Prostate gland (tissue), 2 donors: Measurements from ENCODE around the gene MATN1. TPM values are rescaled to one million over a fixed set of nuclear protein-coding genes. Genes with fewer than 3 reads are reported as not detected.
A peak's percentile ranks its signal among the peaks of the same experiment; 100 is the strongest.

Source experiments
- DNase-seq: peaks from one replicate; pipeline ENCODE4 v3.0.0-alpha.2; 2019; ENCODE audit warnings: low spot score
- H3K27ac ChIP-seq, 2 donors: fragments of 200-600 bp; sonication (generic); 2 replicates each; pipeline ENCODE4 v1.5.1; 2017 to 2019
- H3K27me3 ChIP-seq: fragments of 200-600 bp; sonication (generic); replicated peaks from 2 replicates; pipeline ENCODE4 v1.5.1; 2019; ENCODE audit not compliant: insufficient read depth
- H3K36me3 ChIP-seq, 2 donors: fragments of 200-600 bp; sonication (generic); 1 replicate in 1 of 2; 2 replicates in 1 of 2; pipeline versions ENCODE4 v1.5.1 to v1.8.1; 2017 to 2019
- H3K4me1 ChIP-seq: fragments of 200-600 bp; sonication (generic); replicated peaks from 2 replicates; pipeline ENCODE4 v1.5.1; 2019
- H3K4me3 ChIP-seq, 2 donors: fragments of 200-600 bp; sonication (generic); 2 replicates each; pipeline ENCODE4 v1.5.1; 2017 to 2019
- H3K9me3 ChIP-seq: fragments of 200-600 bp; sonication (generic); 2 replicates; pipeline ENCODE4 v1.5.1; 2017
- POLR2A ChIP-seq: fragments of 450-650 bp; IDR thresholded peaks from one replicate; pipeline ENCODE4 v1.6.1; 2016; ENCODE audit warnings: antibody characterized with exemption, mild to moderate bottlenecking
- POLR2AphosphoS5 ChIP-seq: sonication (generic); formaldehyde crosslinking; IDR thresholded peaks from one replicate; pipeline ENCODE4 v1.6.1; 2017; ENCODE audit warnings: antibody characterized with exemption
- WGBS: methylation state at CpG from one replicate; pipeline ENCODE4 v1.1.5; 2018; 5-methylcytosine and 5-hydroxymethylcytosine counted together
- intact Hi-C: fragments of 100-400 bp; cut with DNase I; formaldehyde crosslinking; loops from one replicate; pipeline ENCODE4 v1.14.2; 2022
- total RNA-seq, 2 donors: library from RNA; depleted of rRNA; stranded (reverse); fragments of >200 nt; gene quantifications; one replicate each; pipeline ENCODE4 v1.1.0, GENCODE V29; 2016
- TF ChIP-seq, protein P1 (sequence below), 4 experiments: fragments of 200-600 bp in 2 of 4; fragments of 450-650 bp in 2 of 4; sonication (generic) in 2 of 4; IDR thresholded peaks; 1 replicate in 3 of 4; 2 replicates in 1 of 4; pipeline ENCODE4 v1.5.1; 2016 to 2019; ENCODE audit warnings: antibody characterized with exemption in 4 of 4, mild to moderate bottlenecking in 2 of 4, moderate library complexity in 2 of 4

MATN1 gene
- total RNA-seq, 2 donors from 2014 or later = 0.34 TPM; not detected in 1

GRCh38 chr1:30684259-30684658 is 39.1 kb downstream of the MATN1 start:
- Histone ChIP-seq H3K27ac (no peak overlapping the region), H3K36me3 (no peaks in the 10 kb centered on the region), H3K9me3 (no peaks in the 10 kb centered on the region), H3K4me1 (no peaks in the 10 kb centered on the region), H3K4me3 (no peak overlapping the region), H3K27me3 (no peaks in the 10 kb centered on the region)
- intact Hi-C loops = no loop called here
- TF ChIP-seq, protein P1, sequence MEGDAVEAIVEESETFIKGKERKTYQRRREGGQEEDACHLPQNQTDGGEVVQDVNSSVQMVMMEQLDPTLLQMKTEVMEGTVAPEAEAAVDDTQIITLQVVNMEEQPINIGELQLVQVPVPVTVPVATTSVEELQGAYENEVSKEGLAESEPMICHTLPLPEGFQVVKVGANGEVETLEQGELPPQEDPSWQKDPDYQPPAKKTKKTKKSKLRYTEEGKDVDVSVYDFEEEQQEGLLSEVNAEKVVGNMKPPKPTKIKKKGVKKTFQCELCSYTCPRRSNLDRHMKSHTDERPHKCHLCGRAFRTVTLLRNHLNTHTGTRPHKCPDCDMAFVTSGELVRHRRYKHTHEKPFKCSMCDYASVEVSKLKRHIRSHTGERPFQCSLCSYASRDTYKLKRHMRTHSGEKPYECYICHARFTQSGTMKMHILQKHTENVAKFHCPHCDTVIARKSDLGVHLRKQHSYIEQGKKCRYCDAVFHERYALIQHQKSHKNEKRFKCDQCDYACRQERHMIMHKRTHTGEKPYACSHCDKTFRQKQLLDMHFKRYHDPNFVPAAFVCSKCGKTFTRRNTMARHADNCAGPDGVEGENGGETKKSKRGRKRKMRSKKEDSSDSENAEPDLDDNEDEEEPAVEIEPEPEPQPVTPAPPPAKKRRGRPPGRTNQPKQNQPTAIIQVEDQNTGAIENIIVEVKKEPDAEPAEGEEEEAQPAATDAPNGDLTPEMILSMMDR (IDR thresholded peaks at IDR 0.05) = no peak
- TF ChIP-seq POLR2AphosphoS5 (no peak), POLR2A (no peak)
- no peak for DNase-seq
- WGBS = 91% methylated on average over 4 of the region's 4 CpGs

DNA sequence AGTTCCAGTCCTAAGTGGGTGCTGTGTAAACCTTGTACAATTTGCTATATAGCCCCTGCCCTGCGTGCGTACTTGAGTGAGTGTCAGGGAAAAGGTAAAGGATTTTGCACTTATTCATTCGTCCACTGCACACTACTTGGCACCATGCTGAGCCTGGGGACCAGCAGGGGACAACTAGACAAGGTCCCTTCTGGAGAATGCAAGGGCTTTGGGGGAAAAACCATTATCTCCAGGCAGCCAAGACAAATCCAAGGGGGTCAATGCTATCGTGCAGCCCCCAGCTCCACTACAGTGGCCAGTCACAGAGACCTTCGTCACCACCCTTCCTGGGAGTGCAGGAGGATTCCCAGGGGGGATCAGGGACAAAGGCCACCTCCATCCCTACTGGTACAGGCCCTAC is 39.7 kb downstream of the MATN1 start:
- Histone ChIP-seq H3K36me3 (no peaks in the 10 kb centered on the region), H3K27me3 (no peaks in the 10 kb centered on the region), H3K4me3 (no peak overlapping the region), H3K4me1 (no peaks in the 10 kb centered on the region), H3K27ac (no peak overlapping the region), H3K9me3 (no peaks in the 10 kb centered on the region)
- 84% methylated on average over 5 of the region's 5 CpGs for WGBS
- intact Hi-C loops = no loop called here
- TF ChIP-seq POLR2AphosphoS5 = no peak
- no peak for TF ChIP-seq POLR2A
- TF ChIP-seq, protein P1 (IDR thresholded peaks at IDR 0.05) = no peak
- no peak for DNase-seq

DNA sequence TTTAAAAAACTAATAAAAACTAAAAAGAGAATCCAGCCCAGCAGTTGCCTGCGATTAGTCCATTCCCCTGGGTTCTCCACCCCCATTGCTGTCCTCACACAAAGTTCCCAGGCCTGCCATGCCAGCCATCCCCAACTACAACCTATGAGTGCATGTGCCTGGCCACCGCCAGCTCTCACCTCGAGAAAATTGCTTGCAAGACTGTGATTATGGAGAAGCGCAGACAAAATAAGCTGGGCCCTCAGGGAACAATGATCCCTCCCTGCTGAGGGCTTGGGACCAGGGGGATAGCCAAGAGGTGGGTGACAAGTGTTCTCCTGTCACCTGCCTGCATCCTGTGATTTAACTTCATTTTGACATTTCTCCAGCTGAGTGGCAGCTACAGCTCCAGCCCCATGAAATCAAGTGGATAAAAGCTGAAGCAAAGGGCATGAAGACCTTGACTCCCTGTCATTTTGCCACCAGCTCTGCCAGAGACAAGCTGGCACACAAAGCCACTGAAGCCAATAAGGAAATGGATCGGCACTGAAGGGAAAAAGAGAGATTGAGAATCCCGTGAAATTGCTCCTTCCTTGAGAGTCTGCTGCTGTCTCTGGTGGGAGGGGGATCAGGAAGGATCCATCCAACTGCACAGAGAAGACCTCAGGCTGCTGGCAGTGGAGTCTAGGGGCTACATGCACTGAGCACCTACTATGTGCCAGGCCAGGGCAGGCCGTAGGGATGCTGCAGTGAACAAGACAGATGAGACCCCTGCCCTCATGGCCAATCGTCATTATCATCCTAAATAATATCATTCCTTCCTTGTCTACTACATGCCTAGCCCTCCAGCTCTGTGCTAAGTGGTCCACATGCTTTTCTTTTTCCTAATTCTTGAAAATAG is 40.7 kb downstream of the MATN1 start:
- WGBS = 70% methylated on average over 8 of the region's 8 CpGs

GRCh38 chr1:30681782-30682181 is 41.6 kb downstream of the MATN1 start:
- Histone ChIP-seq H3K36me3 (no peaks in the 10 kb centered on the region), H3K9me3 (no peaks in the 10 kb centered on the region), H3K4me1 (no peaks in the 10 kb centered on the region), H3K4me3 (no peak overlapping the region), H3K27ac (no peak overlapping the region), H3K27me3 (no peaks in the 10 kb centered on the region)
- intact Hi-C loops = no loop called here
- no peak for DNase-seq
- 64% methylated on average over 3 of the region's 3 CpGs for WGBS
- TF ChIP-seq, protein P1 (IDR thresholded peaks at IDR 0.05) = no peak
- peak; percentile 31 for TF ChIP-seq POLR2AphosphoS5

More for the DNA sequence above, 40.7 kb downstream of the MATN1 start:
- Histone ChIP-seq H3K27me3 (no peaks in the 10 kb centered on the region), H3K4me3 (no peak overlapping the region), H3K4me1 (no peaks in the 10 kb centered on the region), H3K27ac (no peak overlapping the region), H3K9me3 (no peaks in the 10 kb centered on the region), H3K36me3 (no peaks in the 10 kb centered on the region)
- intact Hi-C loops = no loop called here
- no peak for TF ChIP-seq POLR2AphosphoS5
- TF ChIP-seq, protein P1 (IDR thresholded peaks at IDR 0.05) = no peak
- no peak for TF ChIP-seq POLR2A
- no peak for DNase-seq

DNA sequence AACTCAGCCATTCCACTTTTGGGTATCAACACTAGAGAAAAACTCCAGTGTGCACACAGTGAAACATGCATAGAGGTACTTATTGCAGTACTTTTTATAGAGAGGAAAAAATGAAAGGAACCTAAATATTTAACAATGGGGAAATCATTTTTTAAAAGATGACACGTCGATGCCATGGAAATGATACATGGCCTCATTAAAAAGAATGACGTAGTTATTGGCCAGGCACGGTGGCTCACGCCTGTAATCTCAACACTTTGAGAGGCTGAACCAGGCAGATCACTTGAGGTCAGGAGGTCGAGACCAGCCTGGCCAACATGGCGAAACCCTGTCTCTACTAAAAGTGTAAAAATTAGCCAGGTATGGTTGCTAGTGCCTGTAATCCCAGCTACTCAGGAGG is 42.5 kb downstream of the MATN1 start:
- Histone ChIP-seq H3K27ac (no peak overlapping the region), H3K27me3 (no peaks in the 10 kb centered on the region), H3K4me3 (no peak overlapping the region), H3K36me3 (no peaks in the 10 kb centered on the region), H3K4me1 (no peaks in the 10 kb centered on the region), H3K9me3 (no peaks in the 10 kb centered on the region)
- DNase-seq = no peak
- intact Hi-C loops = no loop called here
- no peak for TF ChIP-seq POLR2A
- TF ChIP-seq, protein P1 (IDR thresholded peaks at IDR 0.05) = no peak
- TF ChIP-seq POLR2AphosphoS5 = no peak
- 54% methylated on average over 7 of the region's 7 CpGs for WGBS
